GM12878 (cell line): ENCODE data around the gene DYSF. TPM values are rescaled to one million over a fixed set of nuclear protein-coding genes. Genes with fewer than 3 reads are reported as not detected.

ENCODE experiments used
- ATAC-seq: fragments of 200-7000 bp; cut with Tn5 transposase; 3 replicates; pipeline ENCODE4 v1.9.1; 2020; ENCODE audit warnings: mild to moderate bottlenecking, moderate library complexity
- BruUV-seq: library from RNA; stranded (reverse); fragments of 400-500 nt; replicated peaks from 2 replicates; lab custom pipeline; 2021; lab: Mats Ljungman, UMichigan
- CTCF ChIA-PET: fragments of 300-600 bp; sonication (Branson Sonifier 250); formaldehyde crosslinking; extraction: SDS; loops from one replicate; lab custom pipeline; 2021; ENCODE audit warnings: inconsistent platforms; lab: Yijun Ruan, JAX
- POLR2A ChIA-PET: fragments of 350-600 bp; formaldehyde crosslinking; extraction: SDS; loops from one replicate; lab custom pipeline; 2021; ENCODE audit warnings: inconsistent platforms; lab: Charles Lee
- RAD21 ChIA-PET: fragments of 300-600 bp; sonication (Branson Sonifier 250); formaldehyde crosslinking; loops from one replicate; lab custom pipeline; 2023; ENCODE audit warnings: antibody characterized with exemption; ENCODE audit not compliant: unreplicated experiment; lab: Charles Lee
- SMC1A ChIA-PET: fragments of 300-600 bp; sonication (Branson Sonifier 250); formaldehyde crosslinking; loops from one replicate; lab custom pipeline; 2023; ENCODE audit not compliant: unreplicated experiment, uncharacterized antibody; lab: Charles Lee
- DNase-seq: peaks from one replicate; pipeline ENCODE4 v3.0.0-alpha.2; 2011; ENCODE audit warnings: low read depth, low spot score
- FAIRE-seq: peaks from 3 replicates; lab custom pipeline; 2011; peaks lifted over from hg19 to GRCh38; lab: Jason Lieb, UNC
- H2AFZ ChIP-seq: 2 replicates; pipeline ENCODE4 v1.6.0; 2011; ENCODE audit warnings: low read depth, low read length, control low read depth; ENCODE audit not compliant: control insufficient read depth
- H3K27ac ChIP-seq: 2 replicates; pipeline ENCODE4 v1.5.1; 2011; ENCODE audit warnings: control low read depth; ENCODE audit not compliant: control insufficient read depth, insufficient read depth
- H3K27me3 ChIP-seq, 2 experiments: replicated peaks in 1 of 2; 2 replicates each; pipeline versions ENCODE4 v1.6.0 to v1.6.1; 2011; ENCODE audit warnings: low read length in 1 of 2; ENCODE audit not compliant: control insufficient read depth in 2 of 2, insufficient read depth in 2 of 2
- H3K36me3 ChIP-seq, 2 experiments: 2 replicates each; pipeline ENCODE4 v1.5.1; 2011; ENCODE audit warnings: low read length in 1 of 2; ENCODE audit not compliant: control insufficient read depth in 2 of 2, insufficient read depth in 2 of 2
- H3K4me1 ChIP-seq: 2 replicates; pipeline ENCODE4 v1.6.1; 2011; ENCODE audit warnings: mild to moderate bottlenecking, low read length, moderate library complexity, mixed read lengths; ENCODE audit not compliant: control insufficient read depth, insufficient read depth
- H3K4me2 ChIP-seq: 2 replicates; pipeline ENCODE4 v1.6.0; 2011; ENCODE audit warnings: control low read depth; ENCODE audit not compliant: control insufficient read depth, insufficient read depth
- H3K4me3 ChIP-seq: fragments of 200-600 bp; sonication (generic); 2 replicates; pipeline ENCODE4 v1.5.1; 2016
- H3K79me2 ChIP-seq: 2 replicates; pipeline ENCODE4 v1.6.0; 2011; ENCODE audit warnings: low read length; ENCODE audit not compliant: control insufficient read depth, insufficient read depth
- H3K9ac ChIP-seq: 2 replicates; pipeline ENCODE4 v1.8.0; 2011; ENCODE audit warnings: low read length, control low read depth, mixed read lengths; ENCODE audit not compliant: control insufficient read depth, insufficient read depth
- H3K9me3 ChIP-seq: replicated peaks from 3 replicates; pipeline ENCODE4 v1.5.1; 2011; ENCODE audit warnings: mild to moderate bottlenecking, low read length; ENCODE audit not compliant: control insufficient read depth, insufficient read depth
- H4K20me1 ChIP-seq: 2 replicates; pipeline ENCODE4 v1.6.0; 2011; ENCODE audit not compliant: control insufficient read depth, insufficient read depth
- BRCA1 ChIP-seq: IDR thresholded peaks from 2 replicates; pipeline ENCODE4 v1.6.1; 2011; ENCODE audit warnings: low read depth, low read length, improper control_type of control experiment
- DPF2 ChIP-seq: fragments of 450-650 bp; IDR thresholded peaks from 2 replicates; pipeline ENCODE4 v1.6.1; 2017; ENCODE audit warnings: mild to moderate bottlenecking
- KLF5 ChIP-seq: fragments of 450-650 bp; IDR thresholded peaks from 2 replicates; pipeline ENCODE4 v1.6.1; 2014; ENCODE audit warnings: mild to moderate bottlenecking; ENCODE audit not compliant: partially characterized antibody
- MAX ChIP-seq: IDR thresholded peaks from 2 replicates; pipeline ENCODE4 v1.6.1; 2012; ENCODE audit warnings: low read depth, low read length, improper control_type of control experiment
- MEF2B ChIP-seq: fragments of 450-650 bp; IDR thresholded peaks from 2 replicates; pipeline ENCODE4 v1.6.1; 2018; ENCODE audit warnings: mild to moderate bottlenecking, moderate library complexity; ENCODE audit not compliant: partially characterized antibody, poor library complexity, severe bottlenecking
- MYB ChIP-seq: fragments of 150-350 bp; IDR thresholded peaks from 2 replicates; pipeline ENCODE4 v1.6.1; 2014; ENCODE audit warnings: mild to moderate bottlenecking, low read depth, low read length, borderline replicate concordance
- NFYA ChIP-seq: IDR thresholded peaks from 2 replicates; pipeline ENCODE4 v1.6.1; 2011; ENCODE audit warnings: low read depth, mild to moderate bottlenecking, low read length, improper control_type of control experiment, borderline replicate concordance
- SMAD1 ChIP-seq: fragments of 450-650 bp; IDR thresholded peaks from 2 replicates; pipeline ENCODE4 v1.6.1; 2018; ENCODE audit warnings: mild to moderate bottlenecking, low read depth; ENCODE audit not compliant: partially characterized antibody
- SREBF2 ChIP-seq: IDR thresholded peaks from 2 replicates; pipeline ENCODE4 v1.6.1; 2012; ENCODE audit warnings: mild to moderate bottlenecking, low read length
- ZNF217 ChIP-seq: fragments of 450-650 bp; IDR thresholded peaks from 2 replicates; pipeline ENCODE4 v1.6.1; 2017; ENCODE audit warnings: antibody characterized with exemption, mild to moderate bottlenecking
- WGBS: methylation state at CpG from one replicate; pipeline ENCODE4 v1.1.6; 2016; ENCODE audit warnings: low lambda C conversion rate; ENCODE audit not compliant: insufficient replicate concordance, insufficient coverage; ENCODE audit errors: missing lambda C conversion rate; 5-methylcytosine and 5-hydroxymethylcytosine counted together
- in situ Hi-C: fragments of 300-500 bp; cut with MboI; formaldehyde crosslinking; loops from 9 replicates; pipeline ENCODE4 v1.14.3; 2018; ENCODE audit warnings: mixed read lengths
- intact Hi-C: fragments of 100-400 bp; cut with micrococcal nuclease; formaldehyde crosslinking; loops from one replicate; pipeline ENCODE4 v1.14.2; 2022; ENCODE audit not compliant: unreplicated experiment
- polyA plus RNA-seq, 11 experiments: library from polyadenylated mRNA; depleted of rRNA in 4 of 11; unstranded in 6 of 11; stranded (reverse) in 5 of 11; fragments of >200 nt; fragmentation: Nextera tagmentation in 4 of 11; fragmentation: Illumina TruSeq in 1 of 11; extraction: Ambion mirVana in 4 of 11; extraction: Trizol in 1 of 11; gene quantifications; 1 replicate in 1 of 11; 2 replicates in 10 of 11; pipeline versions ENCODE4 v1.2.1 to v1.2.3, GENCODE V29; 2011 to 2016; ENCODE audit warnings: inconsistent platforms in 2 of 11, missing spikeins in 2 of 11, low read depth in 1 of 11
- total RNA-seq, 4 experiments: library from RNA; depleted of rRNA in 3 of 4; stranded (reverse); fragments of >200 nt in 3 of 4; fragmentation: Illumina TruSeq in 1 of 4; extraction: Trizol in 1 of 4; gene quantifications; 2 replicates each; pipeline versions ENCODE4 v1.2.1 to v1.2.3, GENCODE V29; 2013 to 2021
- TF ChIP-seq, protein P1 (sequence below): fragments of 450-650 bp; IDR thresholded peaks from 2 replicates; pipeline ENCODE4 v1.6.1; 2014; ENCODE audit warnings: mild to moderate bottlenecking

Gene DYSF
- total and polyA plus RNA-seq, 10 of the 15 experiments (the other 5 are each of a cell fraction or from before 2014, with no cell fraction given), result under 0.01 to 0.15 (median 0.03) TPM; not detected in 7

GRCh38 chr2:71705171-71705960 lies 252.0 kb downstream of the DYSF start:
- RAD21 ChIA-PET, result no interaction called here
- no peak for DNase-seq
- no peak overlapping the region for H3K4me3 ChIP-seq
- intact Hi-C loops, result no loop called here
- no peak overlapping the region for H2AFZ ChIP-seq
- H3K4me2 ChIP-seq, result no peak overlapping the region
- H3K9me3 ChIP-seq, result no peaks in the 10 kb centered on the region
- H4K20me1 ChIP-seq, result no peaks in the 10 kb centered on the region
- no peaks in the 10 kb centered on the region for H3K36me3 ChIP-seq
- TF ChIP-seq SMAD1 (no peak), MEF2B (no peak), MAX (no peak), SREBF2 (no peak), MYB (no peak), ZNF217 (no peak), BRCA1 (no peak), DPF2 (no peak), NFYA (no peak), KLF5 (no peak)
- TF ChIP-seq, protein P1, sequence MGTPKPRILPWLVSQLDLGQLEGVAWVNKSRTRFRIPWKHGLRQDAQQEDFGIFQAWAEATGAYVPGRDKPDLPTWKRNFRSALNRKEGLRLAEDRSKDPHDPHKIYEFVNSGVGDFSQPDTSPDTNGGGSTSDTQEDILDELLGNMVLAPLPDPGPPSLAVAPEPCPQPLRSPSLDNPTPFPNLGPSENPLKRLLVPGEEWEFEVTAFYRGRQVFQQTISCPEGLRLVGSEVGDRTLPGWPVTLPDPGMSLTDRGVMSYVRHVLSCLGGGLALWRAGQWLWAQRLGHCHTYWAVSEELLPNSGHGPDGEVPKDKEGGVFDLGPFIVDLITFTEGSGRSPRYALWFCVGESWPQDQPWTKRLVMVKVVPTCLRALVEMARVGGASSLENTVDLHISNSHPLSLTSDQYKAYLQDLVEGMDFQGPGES, result no peak
- ATAC-seq, result no peak
- POLR2A ChIA-PET, result no interaction called here
- WGBS, result 27% methylated on average over 19 of the region's 19 CpGs
- no peak overlapping the region for H3K27ac ChIP-seq
- no peak overlapping the region for H3K9ac ChIP-seq
- no TSS peak for BruUV-seq
- H3K4me1 ChIP-seq, result no peaks in the 10 kb centered on the region
- no peaks in the 10 kb centered on the region; a peak in 2 of 4 replicates for H3K27me3 ChIP-seq
- no peaks in the 10 kb centered on the region for H3K79me2 ChIP-seq
- no peak for FAIRE-seq
- CTCF ChIA-PET, result no interaction called here
- in situ Hi-C loops, result no loop called here
- SMC1A ChIA-PET, result no interaction called here
